Upper lobe of left lung (tissue), 4 donors: ENCODE results near the gene MACC1.

Experiments
- CTCF ChIP-seq, 6 experiments: fragments of 450-650 bp in 4 of 6; fragments of 200-600 bp in 2 of 6; sonication (generic) in 2 of 6; IDR thresholded peaks; one replicate each; pipeline ENCODE4 v1.5.1; 2016 to 2019; ENCODE audit warnings: antibody characterized with exemption in 6 of 6
- EP300 ChIP-seq, 4 donors: sonication (generic); formaldehyde crosslinking; IDR thresholded peaks; one replicate each; pipeline ENCODE4 v1.5.1; 2017; ENCODE audit warnings: antibody characterized with exemption in 4 of 4, control low read depth in 2 of 4
- POLR2A ChIP-seq, 4 donors: fragments of 450-650 bp; IDR thresholded peaks; one replicate each; pipeline ENCODE4 v1.5.1; 2016 to 2017; ENCODE audit warnings: antibody characterized with exemption in 4 of 4, mild to moderate bottlenecking in 2 of 4
- POLR2AphosphoS5 ChIP-seq, 2 donors: sonication (generic); formaldehyde crosslinking; IDR thresholded peaks; one replicate each; pipeline ENCODE4 v1.5.1; 2017; ENCODE audit warnings: antibody characterized with exemption in 2 of 2

GRCh38 chr7:20249376-20249775, 32.2 kb upstream of the MACC1 start:
- TF ChIP-seq EP300 (IDR thresholded peaks at IDR 0.05) (no peak), POLR2A (IDR thresholded peaks at IDR 0.05) (no peak), POLR2AphosphoS5 (IDR thresholded peaks at IDR 0.05) (no peak), CTCF (IDR thresholded peaks at IDR 0.05) (no peak)
